HAP-1 (cell line): Measurements from ENCODE around the gene FHIT.
"Not testable (repeated sequence)": the region's sequence is repeated elsewhere in the genome, so short reads cannot be mapped to it uniquely, and the experiment has no call there.

ENCODE experiments used
- DNase-seq, 2 experiments: peaks; one replicate each; pipeline ENCODE4 v3.0.0-alpha.2; 2016 to 2020; ENCODE audit warnings: low spot score in 2 of 2
- H3K27me3 ChIP-seq: fragments of 250-450 bp; sonication (Bioruptor Pico); 2 replicates; pipeline ENCODE4 v1.5.1; 2020; ENCODE audit warnings: low read depth, mild to moderate bottlenecking, moderate library complexity
- H3K36me3 ChIP-seq: fragments of 250-450 bp; sonication (Bioruptor Pico); replicated peaks from 2 replicates; pipeline ENCODE4 v1.5.1; 2020; ENCODE audit warnings: mild to moderate bottlenecking
- H3K4me1 ChIP-seq: fragments of 250-450 bp; sonication (Bioruptor Pico); 2 replicates; pipeline ENCODE4 v1.5.1; 2020; ENCODE audit warnings: mild to moderate bottlenecking
- H3K4me3 ChIP-seq: fragments of 250-450 bp; sonication (Bioruptor Pico); 2 replicates; pipeline ENCODE4 v1.5.1; 2020; ENCODE audit warnings: mild to moderate bottlenecking, moderate library complexity
- H3K9me3 ChIP-seq: fragments of 250-450 bp; sonication (Bioruptor Pico); 2 replicates; pipeline ENCODE4 v1.5.1; 2020; ENCODE audit warnings: mild to moderate bottlenecking, moderate library complexity
- in situ Hi-C: fragments of 300-500 bp; cut with MboI; formaldehyde crosslinking; loops from 3 replicates; pipeline ENCODE4 v1.14.3; 2020; ENCODE audit warnings: low sequenced_read_pairs, inconsistent platforms, mixed read lengths

FHIT gene

GRCh38 chr3:60989626-60990441 lies 261.4 kb downstream of the FHIT start:
- Histone ChIP-seq H3K27me3 (no peaks in the 10 kb centered on the region), H3K36me3 (no peaks in the 10 kb centered on the region), H3K4me3 (no peak overlapping the region), H3K4me1 (no peaks in the 10 kb centered on the region), H3K9me3 (peaks cover 3% of the 10 kb centered on the region; the same call in 1 of the 2 replicates)
- DNase-seq = no peak
- in situ Hi-C loops = no loop called here

GRCh38 chr3:60987191-60987590 lies 264.1 kb downstream of the FHIT start:
- H3K27me3 ChIP-seq, H3K4me1 ChIP-seq, in situ Hi-C loops, H3K36me3 ChIP-seq, H3K9me3 ChIP-seq, DNase-seq, H3K4me3 ChIP-seq: not testable (repeated sequence)

DNA sequence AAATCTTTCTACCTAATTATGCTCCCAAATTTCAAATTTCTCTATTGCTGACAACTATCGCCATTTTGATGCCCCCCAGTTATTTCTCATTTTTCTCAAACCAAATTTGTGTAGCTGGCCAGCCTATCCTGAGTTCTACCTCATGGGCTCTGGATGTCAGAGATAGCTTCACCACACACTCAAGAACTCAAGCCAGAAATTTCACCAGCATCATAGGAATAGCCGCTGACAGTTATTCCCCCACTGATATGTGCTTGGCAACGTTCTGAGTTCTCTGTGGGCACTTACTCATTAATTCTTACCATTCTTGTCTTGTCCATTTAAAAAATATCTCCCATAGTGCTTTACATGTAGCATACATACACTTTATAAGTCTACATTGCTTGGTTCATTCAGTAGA lies 264.7 kb downstream of the FHIT start:
- Histone ChIP-seq H3K4me1 (no peaks in the 10 kb centered on the region), H3K36me3 (no peaks in the 10 kb centered on the region), H3K27me3 (no peaks in the 10 kb centered on the region), H3K4me3 (no peak overlapping the region), H3K9me3 (peaks cover 3% of the 10 kb centered on the region)
- no peak for DNase-seq
- in situ Hi-C loops = no loop called here

DNA sequence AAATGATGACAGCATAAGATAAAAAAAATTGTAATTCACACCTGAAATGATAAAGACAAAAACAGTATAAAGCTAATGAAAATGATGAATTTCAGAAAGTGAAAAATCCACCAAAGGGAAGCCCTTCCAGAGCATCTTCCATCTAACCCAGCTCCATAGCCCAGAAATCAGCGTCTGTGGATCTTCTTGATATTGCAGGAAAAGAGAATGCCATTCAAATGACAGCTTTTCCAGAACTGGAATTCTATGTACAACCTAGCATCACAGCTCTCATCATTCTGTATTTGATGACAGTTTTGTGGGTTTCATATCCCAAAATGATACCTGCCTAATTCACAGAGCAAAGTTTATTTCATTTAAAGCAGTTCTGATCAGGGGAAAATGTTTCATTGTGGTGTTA lies 267.3 kb downstream of the FHIT start:
- H3K27me3 ChIP-seq = no peaks in the 10 kb centered on the region
- H3K4me3 ChIP-seq = no peak overlapping the region
- no peaks in the 10 kb centered on the region for H3K36me3 ChIP-seq
- H3K9me3 ChIP-seq = peaks cover 3% of the 10 kb centered on the region
- H3K4me1 ChIP-seq = no peaks in the 10 kb centered on the region
- no peak for DNase-seq
- in situ Hi-C loops = no loop called here

DNA sequence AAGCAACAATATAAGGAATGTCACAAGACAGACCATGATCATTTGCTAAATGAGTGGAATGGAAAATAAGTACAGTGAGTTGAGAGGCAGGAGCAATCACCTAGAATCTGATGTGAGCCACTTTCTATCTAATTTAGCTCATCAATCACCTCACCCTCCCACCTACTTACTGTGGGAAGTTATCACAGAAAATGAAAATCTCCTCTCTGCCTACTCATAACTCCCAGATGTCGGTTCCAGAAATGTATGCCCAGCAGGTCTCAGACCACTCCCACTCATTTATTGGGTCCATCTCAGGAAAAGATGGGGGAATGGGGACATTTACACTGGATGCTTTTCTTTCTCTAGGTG lies 270.9 kb downstream of the FHIT start:
- no peaks in the 10 kb centered on the region for H3K4me1 ChIP-seq
- in situ Hi-C loops = no loop called here

DNA sequence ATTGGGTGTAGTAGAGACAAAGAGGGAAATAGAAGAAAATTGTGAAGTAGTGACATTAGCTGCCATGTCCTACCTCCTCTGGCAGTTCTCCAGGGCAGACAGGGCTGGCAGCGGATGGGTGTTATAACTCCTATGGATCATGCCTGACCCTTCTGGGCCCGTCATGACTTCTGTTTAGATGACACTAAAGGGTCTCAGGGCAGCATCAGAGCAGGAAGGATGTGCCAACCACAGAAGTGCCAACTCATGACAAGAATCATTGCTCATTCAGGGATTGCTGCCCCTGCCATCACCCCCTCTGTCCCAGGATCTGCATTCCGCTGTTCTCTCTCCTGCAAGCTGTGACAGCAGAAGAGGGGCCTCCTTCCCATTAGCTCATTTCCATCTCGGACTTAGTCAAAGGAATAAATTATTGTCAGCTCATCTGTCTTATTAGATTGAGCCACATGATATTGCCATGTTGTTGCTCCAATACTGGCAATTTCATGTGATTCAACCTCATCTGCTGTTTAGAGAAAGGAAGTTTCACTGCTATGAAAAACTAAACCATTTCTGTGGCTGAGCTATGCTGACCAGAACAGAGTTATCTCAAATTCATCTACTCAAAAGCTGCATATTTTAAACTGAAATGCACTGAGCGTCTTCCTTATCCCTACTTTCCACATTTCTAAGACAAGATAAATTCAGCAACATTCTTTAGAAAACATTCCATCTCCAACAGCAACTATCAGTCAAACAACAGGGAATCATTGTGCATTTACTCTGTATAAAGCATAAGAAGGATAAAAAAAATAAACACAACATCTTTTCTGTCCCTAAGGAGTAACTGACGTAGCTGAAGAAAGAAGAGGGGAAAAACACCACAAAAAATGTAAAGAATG lies 271.6 kb downstream of the FHIT start:
- in situ Hi-C loops = no loop called here
- Histone ChIP-seq H3K27me3 (no peaks in the 10 kb centered on the region), H3K4me3 (no peak overlapping the region), H3K4me1 (no peaks in the 10 kb centered on the region), H3K36me3 (no peaks in the 10 kb centered on the region), H3K9me3 (no peaks in the 10 kb centered on the region; the same call in 1 of the 2 replicates)
- no peak for DNase-seq

More for the DNA sequence above, 270.9 kb downstream of the FHIT start:
- Histone ChIP-seq H3K4me3 (no peak overlapping the region), H3K36me3 (no peaks in the 10 kb centered on the region), H3K27me3 (no peaks in the 10 kb centered on the region), H3K9me3 (no peaks in the 10 kb centered on the region; the same call in 1 of the 2 replicates)
- no peak for DNase-seq

GRCh38 chr3:60973321-60973720 lies 277.9 kb downstream of the FHIT start:
- H3K4me1 ChIP-seq = no peaks in the 10 kb centered on the region
- in situ Hi-C loops = no loop called here
- H3K27me3 ChIP-seq = no peaks in the 10 kb centered on the region; the same call in 1 of the 2 replicates
- no peaks in the 10 kb centered on the region; the same call in 1 of the 2 replicates for H3K9me3 ChIP-seq
- no peak overlapping the region for H3K4me3 ChIP-seq
- H3K36me3 ChIP-seq = no peaks in the 10 kb centered on the region
- DNase-seq = no peak

- H3K4me3 ChIP-seq = no peak overlapping the region
- in situ Hi-C loops = no loop called here
- no peaks in the 10 kb centered on the region for H3K36me3 ChIP-seq
- no peaks in the 10 kb centered on the region; the same call in 1 of the 2 replicates for H3K27me3 ChIP-seq
- no peaks in the 10 kb centered on the region for H3K4me1 ChIP-seq
- no peak for DNase-seq
- H3K9me3 ChIP-seq = no peaks in the 10 kb centered on the region; the same call in 1 of the 2 replicates
Measured at GRCh38 chr3:60972599-60972998, 278.7 kb downstream of the FHIT start.

GRCh38 chr3:60970850-60971249 lies 280.4 kb downstream of the FHIT start:
- H3K4me3 ChIP-seq = no peak overlapping the region
- no peak for DNase-seq
- in situ Hi-C loops = no loop called here
- no peaks in the 10 kb centered on the region; the same call in 1 of the 2 replicates for H3K27me3 ChIP-seq
- no peaks in the 10 kb centered on the region; the same call in none of the 2 replicates for H3K9me3 ChIP-seq
- H3K4me1 ChIP-seq = no peaks in the 10 kb centered on the region
- H3K36me3 ChIP-seq = no peaks in the 10 kb centered on the region

- in situ Hi-C loops = no loop called here
Measured at GRCh38 chr3:60967141-60967540, 284.1 kb downstream of the FHIT start.

DNA sequence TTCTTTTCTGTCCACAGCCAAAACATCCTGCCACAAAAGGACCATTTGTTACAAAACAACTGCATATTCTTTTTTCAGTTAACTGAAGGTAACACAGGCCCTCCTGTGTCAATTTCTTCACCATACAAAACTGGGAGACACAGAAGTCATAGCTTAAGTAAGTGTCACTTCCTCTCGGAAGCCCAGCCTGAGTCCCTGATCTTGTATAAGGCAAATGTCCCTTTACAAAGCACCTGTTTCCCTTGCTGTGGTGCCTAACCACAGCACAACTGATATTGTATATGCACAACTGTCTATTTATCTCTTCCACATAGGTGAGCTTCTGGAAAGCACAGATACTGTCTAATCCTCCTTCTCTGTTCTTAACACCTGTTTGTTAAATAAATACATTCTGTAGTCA lies 293.7 kb downstream of the FHIT start:
- H3K36me3 ChIP-seq = no peaks in the 10 kb centered on the region
- DNase-seq = no peak
- H3K4me1 ChIP-seq = no peaks in the 10 kb centered on the region
- H3K4me3 ChIP-seq = no peak overlapping the region
- no peaks in the 10 kb centered on the region for H3K27me3 ChIP-seq
- peaks cover 5% of the 10 kb centered on the region; the same call in 1 of the 2 replicates for H3K9me3 ChIP-seq
- in situ Hi-C loops = no loop called here

More at GRCh38 chr3:60967141-60967540, 284.1 kb downstream of the FHIT start:
- Histone ChIP-seq H3K9me3 (no peaks in the 10 kb centered on the region; the same call in 1 of the 2 replicates), H3K4me1 (no peaks in the 10 kb centered on the region), H3K27me3 (no peaks in the 10 kb centered on the region; the same call in 1 of the 2 replicates), H3K4me3 (no peak overlapping the region), H3K36me3 (no peaks in the 10 kb centered on the region)
- no peak for DNase-seq

DNA sequence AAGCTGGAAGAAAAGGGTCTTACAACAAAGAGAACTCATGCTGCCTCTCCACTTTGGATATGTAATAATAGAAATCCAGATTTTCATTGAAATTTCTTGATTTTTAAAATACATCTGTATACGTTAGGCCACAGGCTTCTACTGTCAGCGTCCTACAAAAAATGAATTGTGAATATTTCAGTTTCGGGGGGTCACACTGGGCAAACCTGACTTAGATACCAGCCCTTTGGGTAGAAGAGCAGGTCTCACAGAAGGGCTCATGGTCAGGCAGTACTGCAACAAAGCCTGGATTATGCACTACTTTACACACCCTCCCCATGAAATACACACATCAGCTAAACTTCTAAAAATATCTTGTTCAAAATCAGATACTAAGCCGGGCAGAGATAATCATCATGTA lies 294.5 kb downstream of the FHIT start:
- in situ Hi-C loops = no loop called here
- no peak for DNase-seq
- Histone ChIP-seq H3K27me3 (no peaks in the 10 kb centered on the region), H3K4me3 (no peak overlapping the region), H3K9me3 (peaks cover 5% of the 10 kb centered on the region; the same call in 1 of the 2 replicates), H3K36me3 (no peaks in the 10 kb centered on the region), H3K4me1 (no peaks in the 10 kb centered on the region)

- no peak for DNase-seq
- no peaks in the 10 kb centered on the region for H3K36me3 ChIP-seq
- H3K27me3 ChIP-seq = no peaks in the 10 kb centered on the region
- no peaks in the 10 kb centered on the region for H3K4me1 ChIP-seq
- peaks cover 5% of the 10 kb centered on the region; the same call in 1 of the 2 replicates for H3K9me3 ChIP-seq
- no peak overlapping the region for H3K4me3 ChIP-seq
- in situ Hi-C loops = no loop called here
Measured at GRCh38 chr3:60955034-60955433, 296.2 kb downstream of the FHIT start.

GRCh38 chr3:60954048-60954447 lies 297.2 kb downstream of the FHIT start:
- H3K9me3 ChIP-seq = peaks cover 5% of the 10 kb centered on the region; the same call in 1 of the 2 replicates
- H3K4me3 ChIP-seq = no peak overlapping the region
- H3K27me3 ChIP-seq = no peaks in the 10 kb centered on the region
- no peak for DNase-seq
- no peaks in the 10 kb centered on the region for H3K4me1 ChIP-seq
- H3K36me3 ChIP-seq = no peaks in the 10 kb centered on the region
- in situ Hi-C loops = no loop called here
